Fibroblast of skin of left biceps (primary cell): ENCODE measurements around the gene NOC4L.

Experiments used
- DNase-seq, 2 experiments: peaks; one replicate each; pipeline ENCODE4 v3.0.0-alpha.2; 2013; ENCODE audit warnings: low read depth in 2 of 2

NOC4L gene

GRCh38 chr12:132197581-132198354, 53.5 kb downstream of the NOC4L start:
- DNase-seq = no peak

GRCh38 chr12:132199101-132199500, 54.8 kb downstream of the NOC4L start:
- no peak for DNase-seq

DNA sequence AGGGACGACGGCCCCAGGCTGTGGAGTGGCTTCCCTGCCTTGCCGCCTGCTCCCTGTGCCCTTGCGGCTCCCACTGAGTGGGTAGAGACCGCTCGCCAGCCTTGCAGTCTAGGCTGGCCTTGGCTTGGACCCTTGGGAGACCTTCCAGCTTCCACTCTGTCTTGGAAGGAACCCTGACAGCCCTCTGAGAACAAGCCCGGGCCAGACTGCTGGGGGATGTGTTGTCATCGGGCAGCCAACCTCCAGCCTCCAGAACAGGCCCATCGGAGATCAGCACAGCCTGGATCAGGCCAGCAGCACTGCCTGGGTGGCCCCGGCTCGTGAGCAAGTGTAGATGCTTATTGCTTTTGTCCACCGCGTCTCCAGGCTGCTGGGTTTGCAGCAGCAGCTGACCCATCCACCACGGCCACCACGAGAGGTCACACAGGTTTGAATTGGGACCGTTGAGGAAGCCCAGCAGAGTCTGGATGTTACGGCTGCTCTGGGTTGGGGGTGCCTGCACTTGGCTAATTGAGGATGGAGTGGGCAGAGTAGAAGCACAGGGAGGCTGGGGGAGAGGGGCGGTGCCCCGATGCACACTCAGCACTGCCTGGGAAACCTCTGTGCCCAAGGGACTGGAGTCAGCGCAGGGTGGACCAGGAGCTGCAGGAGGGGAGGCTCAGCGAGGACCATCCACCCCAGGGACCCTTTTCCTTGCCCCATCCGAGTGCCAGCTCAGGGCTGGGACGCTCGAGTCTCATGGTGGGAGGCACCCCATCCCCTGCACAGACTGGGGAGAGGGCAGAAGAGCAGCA, 55.5 kb downstream of the NOC4L start:
- no peak for DNase-seq

- no peak for DNase-seq
Observed at GRCh38 chr12:132200800-132201199, 56.5 kb downstream of the NOC4L start.

DNA sequence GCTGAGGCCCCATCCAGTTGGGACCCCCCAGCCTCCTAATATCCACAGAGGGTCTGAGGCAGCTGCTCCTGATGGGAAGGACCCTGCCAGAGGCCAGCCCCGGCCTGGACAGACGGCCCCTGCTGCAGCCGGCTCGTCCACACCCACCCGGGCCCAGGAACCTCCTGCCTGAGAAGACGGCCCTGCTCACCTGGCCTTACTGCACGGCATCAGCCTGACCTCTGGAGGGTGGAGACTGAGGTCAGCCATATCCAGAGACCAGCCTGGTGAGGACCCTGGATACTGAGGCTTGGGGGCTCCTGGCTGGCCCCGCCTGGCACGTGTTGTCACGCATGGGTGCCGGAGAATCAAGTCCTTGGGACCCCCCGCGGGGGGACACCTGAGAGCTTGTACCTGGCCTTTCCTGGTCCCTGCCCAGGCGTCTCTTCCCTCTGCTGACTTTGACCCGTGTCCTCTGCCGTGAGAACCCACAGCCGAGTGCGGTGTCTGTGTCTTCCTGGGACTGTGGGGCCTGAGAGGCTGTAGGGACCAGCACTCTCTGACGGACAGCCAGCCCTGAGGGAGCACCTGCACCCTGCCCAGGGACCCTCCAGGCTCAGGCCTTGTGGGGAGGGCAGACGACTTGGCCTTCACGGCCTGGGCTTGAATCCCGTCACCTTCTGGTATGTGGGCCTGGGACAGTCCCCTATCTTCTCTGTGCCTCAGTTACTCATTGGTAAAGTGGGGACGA, 57.3 kb downstream of the NOC4L start:
- no peak for DNase-seq
